ENCODE data around the gene MFNG.

MFNG gene

DNA sequence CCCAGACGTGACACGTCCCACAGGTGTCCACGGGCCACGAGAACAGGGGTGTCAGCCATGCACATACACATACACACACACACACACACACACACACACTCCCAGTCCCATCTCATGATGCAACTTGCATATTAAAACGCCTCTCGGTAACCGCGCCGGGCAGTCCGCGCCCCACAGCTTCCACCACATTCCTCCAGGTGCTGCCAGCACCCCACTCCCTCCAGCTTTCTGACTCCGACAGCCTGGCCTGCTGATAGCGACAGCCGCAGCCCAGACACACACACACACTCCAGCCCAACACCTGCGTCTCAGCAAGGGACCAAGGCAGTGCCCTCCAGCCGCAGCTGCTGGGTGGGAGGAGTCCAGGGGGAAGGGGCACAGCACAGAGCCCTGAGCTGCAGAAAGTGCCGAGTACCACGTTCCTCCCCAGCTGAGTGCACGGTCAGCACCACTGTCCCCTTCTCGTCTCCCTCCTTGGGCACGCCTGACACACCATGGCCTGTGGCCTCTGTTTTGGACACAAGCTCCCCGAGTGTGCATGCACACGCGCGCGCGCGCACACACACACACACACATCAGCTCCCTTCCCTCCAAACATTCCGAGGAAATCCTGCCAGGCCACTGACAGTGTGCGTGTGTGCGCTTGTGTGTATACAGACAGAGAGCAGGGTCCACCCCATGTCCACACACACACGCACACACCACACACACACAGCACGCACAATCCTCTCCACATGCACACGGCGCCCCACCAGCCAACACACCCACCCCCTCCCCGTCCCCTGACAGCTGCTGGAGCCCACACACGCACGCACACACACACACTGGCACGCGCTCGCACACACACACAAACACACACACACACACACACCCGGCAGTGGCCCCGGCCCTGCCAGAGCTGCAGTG is 60.1 kb downstream of the MFNG start:
- peak in 1 of 56 donors; percentile 17 for DNase-seq

GRCh38 chr22:37425369-37425768 is 60.8 kb downstream of the MFNG start:
- DNase-seq: no peak

DNA sequence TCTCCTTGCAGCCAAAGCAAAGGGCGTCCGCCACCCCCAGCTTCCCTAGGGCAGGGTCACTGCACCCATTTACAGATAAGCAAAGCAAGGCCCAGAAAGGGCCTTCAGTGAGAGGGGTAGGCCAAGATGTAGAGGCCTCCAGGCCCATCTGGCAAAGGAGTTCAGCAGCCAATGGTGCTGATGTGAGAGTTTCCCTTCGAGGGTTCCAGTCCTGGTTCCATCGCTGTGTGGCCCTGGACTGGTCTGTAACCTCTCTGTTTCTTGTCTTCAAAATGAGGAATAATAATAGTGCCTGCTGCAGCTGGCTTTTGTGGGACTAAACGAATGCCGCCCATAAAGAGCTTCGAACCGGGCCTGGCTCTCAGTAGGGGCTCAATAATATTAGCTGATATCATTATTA is 62.9 kb downstream of the MFNG start:
- no peak for DNase-seq

DNA sequence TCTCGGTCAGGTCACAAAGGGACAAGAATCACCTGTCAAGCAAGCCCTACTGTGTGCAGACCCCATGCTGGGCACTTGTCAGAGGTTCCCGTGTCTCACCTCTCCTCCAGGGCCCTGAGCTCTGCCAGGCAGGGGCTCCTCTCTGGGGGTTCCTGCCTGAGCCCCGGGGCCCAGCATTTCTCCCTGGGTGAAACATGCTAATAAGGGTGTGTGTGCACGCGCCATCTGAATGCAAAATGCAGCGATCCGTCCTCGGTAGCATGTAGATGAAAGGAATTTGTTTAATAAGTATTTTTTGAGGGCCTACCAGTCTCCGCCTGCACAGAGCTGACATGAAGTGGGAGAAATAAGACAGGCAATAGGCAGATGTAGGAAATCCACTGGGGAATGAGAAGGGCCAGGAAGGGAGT is 64.7 kb downstream of the MFNG start:
- DNase-seq: peak in 1 of 56 donors; percentile 21

- DNase-seq: no peak
Observed at GRCh38 chr22:37420686-37421467, 65.3 kb downstream of the MFNG start.

GRCh38 chr22:37419969-37420685 is 66.1 kb downstream of the MFNG start:
- peak in 1 of 56 donors; percentile 59 for DNase-seq

GRCh38 chr22:37419370-37419968 is 66.7 kb downstream of the MFNG start:
- peak in 2 of 56 donors; percentile 25 to 34 for DNase-seq
